ENCODE results near the gene UBN1. TPM values are rescaled to one million over a fixed set of nuclear protein-coding genes. Genes with fewer than 3 reads are reported as not detected.

The UBN1 gene
- total RNA-seq, 1 donor from 2014 or later: 36.6 TPM

DNA sequence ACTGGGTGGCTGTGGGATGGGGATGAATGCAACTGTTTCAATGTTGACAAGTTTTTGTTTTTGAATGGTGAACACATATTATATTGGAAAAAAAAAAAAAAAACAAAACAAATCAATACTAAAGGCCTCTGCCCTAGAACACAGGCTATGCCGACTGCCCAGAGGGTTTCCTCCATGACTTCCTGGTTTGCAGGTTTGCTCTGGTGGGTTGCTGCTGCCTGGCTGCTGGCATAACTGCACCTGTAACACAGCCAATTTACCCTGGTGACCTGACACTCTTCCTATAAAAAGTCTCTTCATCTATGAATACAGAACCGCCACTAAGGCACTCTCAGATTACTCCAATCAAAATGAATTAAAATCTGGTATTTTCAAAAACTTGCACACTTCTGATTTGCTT, 10.6 kb upstream of the UBN1 start:
- no peak overlapping the region for H3K4me3 ChIP-seq
- no peaks in the 10 kb centered on the region for H3K4me1 ChIP-seq
- no peaks in the 10 kb centered on the region for H3K27me3 ChIP-seq
- intact Hi-C loops (cut with DNase I): no loop called here
- DNase-seq: no peak
- H3K27ac ChIP-seq: no peak overlapping the region
- no peak for ATAC-seq
- peaks cover 95% of the 10 kb centered on the region for H3K36me3 ChIP-seq
- H3K9me3 ChIP-seq: no peaks in the 10 kb centered on the region
- no peak for TF ChIP-seq CTCF (IDR thresholded peaks at IDR 0.05)

- Histone ChIP-seq H3K4me1 (no peaks in the 10 kb centered on the region), H3K9me3 (no peaks in the 10 kb centered on the region), H3K36me3 (peaks cover 95% of the 10 kb centered on the region), H3K4me3 (no peak overlapping the region), H3K27ac (no peak overlapping the region), H3K27me3 (no peaks in the 10 kb centered on the region)
- ATAC-seq (no peak), DNase-seq (peak; percentile 9)
- intact Hi-C loops (cut with DNase I): no loop called here
- TF ChIP-seq CTCF (IDR thresholded peaks at IDR 0.05): no peak
These were observed 9.4 kb upstream of the UBN1 start for GRCh38 chr16:4837733-4838501.

GRCh38 chr16:4839942-4840341, 7.3 kb upstream of the UBN1 start:
- H3K36me3 ChIP-seq: peaks cover 100% of the 10 kb centered on the region
- intact Hi-C loops (cut with DNase I): no loop called here
- no peak overlapping the region for H3K4me3 ChIP-seq
- H3K27me3 ChIP-seq: no peaks in the 10 kb centered on the region
- no peak for DNase-seq
- H3K4me1 ChIP-seq: peaks cover under 1% of the 10 kb centered on the region
- H3K9me3 ChIP-seq: no peaks in the 10 kb centered on the region
- H3K27ac ChIP-seq: no peak overlapping the region
- ATAC-seq: no peak
- TF ChIP-seq CTCF (IDR thresholded peaks at IDR 0.05): no peak

DNA sequence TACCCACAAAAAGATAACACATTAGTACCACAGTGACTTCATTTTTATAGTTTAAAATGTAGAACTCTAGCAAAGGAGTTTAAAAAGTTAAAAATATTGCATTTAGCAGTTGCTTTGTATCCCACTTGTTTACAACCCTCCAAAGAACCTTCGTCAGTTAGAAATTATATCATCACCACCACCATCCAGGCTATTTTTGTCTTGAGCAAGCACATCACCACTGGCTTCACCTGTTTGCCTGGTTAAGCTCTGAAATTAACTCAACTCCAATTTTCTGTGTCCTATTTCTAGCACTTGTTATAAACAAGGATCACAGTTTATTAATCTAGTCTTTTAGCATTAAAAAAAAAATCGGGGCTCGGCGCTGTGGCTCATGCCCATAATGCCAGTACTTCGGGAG, 6.3 kb upstream of the UBN1 start:
- intact Hi-C loops (cut with DNase I): no loop called here
- DNase-seq: no peak
- Histone ChIP-seq H3K4me1 (peaks cover 11% of the 10 kb centered on the region), H3K4me3 (no peak overlapping the region), H3K9me3 (no peaks in the 10 kb centered on the region), H3K36me3 (peaks cover 99% of the 10 kb centered on the region), H3K27ac (no peak overlapping the region), H3K27me3 (no peaks in the 10 kb centered on the region)
- no peak for TF ChIP-seq CTCF (IDR thresholded peaks at IDR 0.05)
- no peak for ATAC-seq

DNA sequence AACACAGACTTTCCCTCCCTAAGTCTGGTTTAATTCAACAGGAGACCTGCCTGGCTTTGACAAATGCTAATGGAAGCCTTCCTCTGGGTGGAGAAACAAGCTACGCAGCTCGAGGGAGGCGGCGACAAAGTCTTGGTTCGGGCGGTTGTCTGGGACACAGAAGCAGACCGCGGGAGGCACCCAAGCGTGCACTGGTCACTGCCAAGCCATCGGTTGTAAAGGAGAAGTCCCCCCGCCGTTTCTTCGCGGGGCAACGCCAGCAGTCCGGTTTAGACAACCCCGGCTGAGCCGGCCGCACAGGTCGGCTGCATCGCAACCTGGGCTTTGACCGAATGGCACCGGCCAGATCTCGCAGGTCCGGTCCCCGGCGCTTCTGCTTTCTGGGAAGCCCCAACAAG, 779 bp upstream of the UBN1 start:
- intact Hi-C loops (cut with DNase I): no loop called here
- H3K4me1 ChIP-seq: peaks cover 44% of the 10 kb centered on the region

More for the DNA sequence above, 779 bp upstream of the UBN1 start:
- DNase-seq (peak; percentile 81), ATAC-seq (peak; percentile 45)
- TF ChIP-seq CTCF (IDR thresholded peaks at IDR 0.05): no peak
- Histone ChIP-seq H3K9me3 (no peaks in the 10 kb centered on the region), H3K36me3 (peaks cover 44% of the 10 kb centered on the region), H3K27me3 (no peaks in the 10 kb centered on the region), H3K4me3 (peak overlapping the region; percentile 79), H3K27ac (peak overlapping the region; percentile 95)
